NCI-H226 (cell line): ENCODE results near the gene FAM78B.

Experiments used
- DNase-seq: peaks from one replicate; pipeline ENCODE4 v3.0.0-alpha.2; 2015

FAM78B gene

GRCh38 chr1:166116026-166116425 is 50.8 kb downstream of the FAM78B start:
- DNase-seq, result no peak

GRCh38 chr1:166114419-166114818 is 52.4 kb downstream of the FAM78B start:
- no peak for DNase-seq

- no peak for DNase-seq
These were observed 53.2 kb downstream of the FAM78B start for GRCh38 chr1:166113630-166114029.

GRCh38 chr1:166113031-166113430 is 53.8 kb downstream of the FAM78B start:
- no peak for DNase-seq

GRCh38 chr1:166112425-166112824 is 54.4 kb downstream of the FAM78B start:
- no peak for DNase-seq

GRCh38 chr1:166111430-166111829 is 55.4 kb downstream of the FAM78B start:
- no peak for DNase-seq

- no peak for DNase-seq
These were observed 76.6 kb downstream of the FAM78B start for GRCh38 chr1:166090244-166090643.

GRCh38 chr1:166089804-166090203 is 77.0 kb downstream of the FAM78B start:
- DNase-seq, result no peak

- DNase-seq, result no peak
These were observed 78.2 kb downstream of the FAM78B start for GRCh38 chr1:166088572-166088955.

- DNase-seq, result no peak
These were observed 78.8 kb downstream of the FAM78B start for GRCh38 chr1:166087734-166088571.

GRCh38 chr1:166086113-166086883 is 80.5 kb downstream of the FAM78B start:
- no peak for DNase-seq

GRCh38 chr1:166084613-166085012 is 82.2 kb downstream of the FAM78B start:
- DNase-seq, result no peak

GRCh38 chr1:166083887-166084286 is 82.9 kb downstream of the FAM78B start:
- no peak for DNase-seq

GRCh38 chr1:166082601-166083000 is 84.2 kb downstream of the FAM78B start:
- DNase-seq, result no peak

GRCh38 chr1:166080967-166081870 is 85.6 kb downstream of the FAM78B start:
- no peak for DNase-seq

- no peak for DNase-seq
These were observed 86.4 kb downstream of the FAM78B start for GRCh38 chr1:166080277-166080966.

GRCh38 chr1:166079276-166079675 is 87.5 kb downstream of the FAM78B start:
- DNase-seq, result no peak

- no peak for DNase-seq
These were observed 93.3 kb downstream of the FAM78B start for GRCh38 chr1:166073489-166073888.

- DNase-seq, result no peak
These were observed 97.4 kb downstream of the FAM78B start for GRCh38 chr1:166069390-166069789.

GRCh38 chr1:166066107-166066506 is 100.7 kb downstream of the FAM78B start:
- DNase-seq, result no peak

- no peak for DNase-seq
These were observed 101.8 kb downstream of the FAM78B start for GRCh38 chr1:166064951-166065350.

- DNase-seq, result no peak
These were observed 102.4 kb downstream of the FAM78B start for GRCh38 chr1:166064313-166064926.
